IMR-90 (cell line): ENCODE data around the gene GTPBP4. TPM values are rescaled to one million over a fixed set of nuclear protein-coding genes. Genes with fewer than 3 reads are reported as not detected.

Experiments used
- ATAC-seq: fragments of 200-7000 bp; cut with Tn5 transposase; 2 replicates; pipeline ENCODE4 v1.9.1; 2020; ENCODE audit warnings: low read depth, mild to moderate bottlenecking, moderate library complexity
- BruUV-seq: library from RNA; stranded (reverse); fragments of 400-500 nt; replicated peaks from 2 replicates; lab custom pipeline; 2021; lab: Mats Ljungman, UMichigan
- CTCF ChIA-PET: fragments of 300-600 bp; formaldehyde crosslinking; extraction: SDS; loops from one replicate; lab custom pipeline; 2021; ENCODE audit warnings: antibody characterized with exemption; lab: Yijun Ruan, JAX
- POLR2A ChIA-PET: fragments of 300-600 bp; sonication (Branson Sonifier 250); formaldehyde crosslinking; loops from one replicate; lab custom pipeline; 2022; ENCODE audit warnings: antibody characterized with exemption; ENCODE audit not compliant: unreplicated experiment; lab: Charles Lee
- DNase-seq: peaks from one replicate; pipeline ENCODE4 v3.0.0; 2013
- H2AFZ ChIP-seq: replicated peaks from 2 replicates; pipeline ENCODE3; 2013; ENCODE audit warnings: low read length, mild to moderate bottlenecking; ENCODE audit not compliant: poor library complexity
- H2AK5ac ChIP-seq: 2 replicates; pipeline ENCODE4 v1.6.1; 2013; ENCODE audit warnings: low read depth, low read length, inconsistent platforms
- H2AK9ac ChIP-seq: replicated peaks from 2 replicates; pipeline ENCODE3; 2013; ENCODE audit warnings: mild to moderate bottlenecking, low read depth, low read length, moderate library complexity; ENCODE audit not compliant: poor library complexity
- H2BK120ac ChIP-seq: 2 replicates; pipeline ENCODE4 v1.6.1; 2013; ENCODE audit warnings: low read depth, low read length, inconsistent platforms
- H2BK15ac ChIP-seq: 3 replicates; pipeline ENCODE4 v1.6.1; 2013; ENCODE audit warnings: low read depth, low read length, inconsistent platforms
- H2BK20ac ChIP-seq: 2 replicates; pipeline ENCODE4 v1.6.1; 2013; ENCODE audit warnings: low read depth, mild to moderate bottlenecking, inconsistent platforms, low read length, moderate library complexity
- H2BK5ac ChIP-seq: 2 replicates; pipeline ENCODE4 v1.6.1; 2013; ENCODE audit warnings: mild to moderate bottlenecking, low read depth, low read length, inconsistent platforms; ENCODE audit not compliant: poor library complexity, severe bottlenecking
- H3K14ac ChIP-seq: replicated peaks from 2 replicates; pipeline ENCODE4 v1.6.1; 2013; ENCODE audit warnings: low read depth, low read length, inconsistent platforms
- H3K18ac ChIP-seq: 2 replicates; pipeline ENCODE4 v1.6.1; 2013; ENCODE audit warnings: low read depth, low read length, control low read depth
- H3K23ac ChIP-seq: 2 replicates; pipeline ENCODE4 v1.6.1; 2013; ENCODE audit warnings: low read depth, low read length, inconsistent platforms
- H3K27ac ChIP-seq: 2 replicates; pipeline ENCODE4 v1.5.1; 2013; ENCODE audit warnings: mild to moderate bottlenecking, control low read depth, low read length; ENCODE audit not compliant: insufficient read depth
- H3K27me3 ChIP-seq: 2 replicates; pipeline ENCODE4 v1.6.1; 2013; ENCODE audit warnings: low read length; ENCODE audit not compliant: control insufficient read depth, insufficient read depth
- H3K36me3 ChIP-seq: 2 replicates; pipeline ENCODE4 v1.6.1; 2013; ENCODE audit warnings: low read length, mixed read lengths; ENCODE audit not compliant: control insufficient read depth, insufficient read depth
- H3K4ac ChIP-seq: 2 replicates; pipeline ENCODE4 v1.6.1; 2013; ENCODE audit warnings: low read depth, low read length, inconsistent platforms
- H3K4me1 ChIP-seq: 2 replicates; pipeline ENCODE4 v1.6.1; 2013; ENCODE audit warnings: low read length, mixed read lengths; ENCODE audit not compliant: control insufficient read depth, insufficient read depth
- H3K4me2 ChIP-seq: 2 replicates; pipeline ENCODE4 v1.6.1; 2013; ENCODE audit warnings: low read depth, mild to moderate bottlenecking, control low read depth, low read length, moderate library complexity
- H3K4me3 ChIP-seq: 2 replicates; pipeline ENCODE4 v1.5.1; 2013; ENCODE audit warnings: low read depth, mild to moderate bottlenecking, control low read depth, low read length, moderate library complexity; ENCODE audit not compliant: insufficient read depth
- H3K56ac ChIP-seq: 2 replicates; pipeline ENCODE4 v1.6.1; 2013; ENCODE audit warnings: low read length, inconsistent platforms; ENCODE audit not compliant: insufficient read depth; ENCODE audit errors: extremely low read depth
- H3K79me1 ChIP-seq, 2 experiments: 2 replicates each; pipeline ENCODE4 v1.6.1; 2013; ENCODE audit warnings: low read length in 2 of 2, inconsistent platforms in 1 of 2, low read depth in 1 of 2
- H3K9ac ChIP-seq: 2 replicates; pipeline ENCODE4 v1.6.1; 2013; ENCODE audit warnings: low read depth, low read length, control low read depth
- H3K9me1 ChIP-seq: 2 replicates; pipeline ENCODE4 v1.6.1; 2013; ENCODE audit warnings: low read length, inconsistent platforms; ENCODE audit not compliant: insufficient read depth
- H3K9me3 ChIP-seq: 2 replicates; pipeline ENCODE4 v1.6.1; 2013; ENCODE audit warnings: low read length; ENCODE audit not compliant: control insufficient read depth, insufficient read depth
- H4K20me1 ChIP-seq: 2 replicates; pipeline ENCODE4 v1.6.1; 2013; ENCODE audit warnings: low read length, inconsistent platforms; ENCODE audit not compliant: insufficient read depth
- H4K5ac ChIP-seq: 2 replicates; pipeline ENCODE4 v1.6.1; 2013; ENCODE audit warnings: mild to moderate bottlenecking, low read depth, low read length, control low read depth
- H4K8ac ChIP-seq, 2 experiments: 2 replicates each; pipeline ENCODE4 v1.6.1; 2013; ENCODE audit warnings: low read depth in 2 of 2, low read length in 2 of 2, control low read depth in 1 of 2, inconsistent platforms in 1 of 2
- H4K91ac ChIP-seq: 2 replicates; pipeline ENCODE4 v1.6.1; 2013; ENCODE audit warnings: low read depth, low read length, inconsistent platforms; ENCODE audit not compliant: insufficient read depth
- BHLHE40 ChIP-seq: fragments of 150-350 bp; IDR thresholded peaks from 2 replicates; pipeline ENCODE4 v1.6.1; 2016; ENCODE audit warnings: mild to moderate bottlenecking, low read depth, low read length
- CEBPB ChIP-seq: IDR thresholded peaks from 2 replicates; pipeline ENCODE4 v1.6.1; 2012; ENCODE audit warnings: low read depth, low read length, improper control_type of control experiment
- CHD1 ChIP-seq: IDR thresholded peaks from 2 replicates; pipeline ENCODE4 v1.6.1; 2012; ENCODE audit warnings: low read depth, low read length, improper control_type of control experiment
- ELK1 ChIP-seq: fragments of 150-350 bp; IDR thresholded peaks from 2 replicates; pipeline ENCODE4 v1.6.1; 2016; ENCODE audit warnings: low read depth, mild to moderate bottlenecking, low read length, moderate library complexity, borderline replicate concordance
- FOS ChIP-seq: fragments of 150-350 bp; IDR thresholded peaks from 2 replicates; pipeline ENCODE4 v1.6.1; 2016; ENCODE audit warnings: low read depth, low read length
- MAFK ChIP-seq: IDR thresholded peaks from 2 replicates; pipeline ENCODE4 v1.6.1; 2012; ENCODE audit warnings: low read depth, low read length, improper control_type of control experiment
- MAZ ChIP-seq: IDR thresholded peaks from 2 replicates; pipeline ENCODE4 v1.6.1; 2012; ENCODE audit warnings: low read depth, mild to moderate bottlenecking, low read length, improper control_type of control experiment, moderate library complexity, borderline replicate concordance
- MXI1 ChIP-seq: IDR thresholded peaks from 2 replicates; pipeline ENCODE4 v1.6.1; 2012; ENCODE audit warnings: low read depth, mild to moderate bottlenecking, low read length, moderate library complexity, borderline replicate concordance
- NFE2L2 ChIP-seq: fragments of 150-350 bp; IDR thresholded peaks from 2 replicates; pipeline ENCODE4 v1.6.1; 2016; ENCODE audit warnings: low read depth, mild to moderate bottlenecking, low read length
- POLR2A ChIP-seq: IDR thresholded peaks from 2 replicates; pipeline ENCODE4 v1.6.1; 2012; ENCODE audit warnings: mild to moderate bottlenecking, low read depth, low read length
- RAD21 ChIP-seq: IDR thresholded peaks from 2 replicates; pipeline ENCODE4 v1.6.1; 2012; ENCODE audit warnings: low read length, improper control_type of control experiment
- RCOR1 ChIP-seq: IDR thresholded peaks from 2 replicates; pipeline ENCODE4 v1.6.1; 2012; ENCODE audit warnings: mild to moderate bottlenecking, low read length, improper control_type of control experiment; ENCODE audit not compliant: insufficient replicate concordance
- RFX5 ChIP-seq: IDR thresholded peaks from 2 replicates; pipeline ENCODE4 v1.8.0; 2012; ENCODE audit warnings: low read depth, mild to moderate bottlenecking, low read length, moderate library complexity
- SMC3 ChIP-seq: fragments of 150-350 bp; IDR thresholded peaks from 2 replicates; pipeline ENCODE4 v1.6.1; 2016; ENCODE audit warnings: low read depth, mild to moderate bottlenecking, antibody characterized with exemption, low read length, moderate library complexity
- USF2 ChIP-seq: fragments of 150-350 bp; IDR thresholded peaks from 2 replicates; pipeline ENCODE4 v1.6.1; 2017; ENCODE audit warnings: mild to moderate bottlenecking, antibody characterized with exemption, low read length, low read depth
- WGBS, 2 experiments: methylation state at CpG; one replicate each; pipeline versions ENCODE4 v1.1.5 to v1.1.7; 2013; ENCODE audit warnings: missing lambda C conversion rate in 2 of 2; ENCODE audit not compliant: insufficient read length in 1 of 2; ENCODE audit errors: extremely low coverage in 2 of 2; 5-methylcytosine and 5-hydroxymethylcytosine counted together
- dilution Hi-C: fragments of 300-500 bp; cut with HindIII; formaldehyde crosslinking; loops from one replicate; pipeline ENCODE4 v1.14.3; 2018; ENCODE audit warnings: low sequenced_read_pairs; ENCODE audit not compliant: unreplicated experiment
- in situ Hi-C: fragments of 300-500 bp; cut with MboI; formaldehyde crosslinking; loops from 3 replicates; pipeline ENCODE4 v1.14.3; 2019; ENCODE audit warnings: low sequenced_read_pairs, inconsistent platforms, mixed read lengths
- intact Hi-C: fragments of 100-400 bp; cut with micrococcal nuclease; formaldehyde crosslinking; loops from 2 replicates; pipeline ENCODE4 v1.10.0; 2022
- polyA plus RNA-seq, 3 experiments: library from polyadenylated mRNA; depleted of rRNA; stranded (reverse); fragments of >200 nt; gene quantifications; 2 replicates each; pipeline ENCODE4 v1.2.3, GENCODE V29; 2012; ENCODE audit warnings: low replicate concordance in 1 of 3
- total RNA-seq: library from RNA; depleted of rRNA; stranded (reverse); fragments of >200 nt; gene quantifications from 2 replicates; pipeline ENCODE4 v1.2.3, GENCODE V29; 2012

The GTPBP4 gene
- total and polyA plus RNA-seq, 2 of the 4 experiments (the other 2 are of a cell fraction) = 46.2 to 48.6 TPM

- no peak overlapping the region for H3K18ac ChIP-seq
- no peaks in the 10 kb centered on the region for H3K36me3 ChIP-seq
- H2BK15ac ChIP-seq = no peak overlapping the region
- peaks cover 3% of the 10 kb centered on the region; the same call in 1 of the 2 replicates for H3K9me1 ChIP-seq
- H3K56ac ChIP-seq = no peak overlapping the region
- CTCF ChIA-PET = no interaction called here
- H2BK5ac ChIP-seq = no peak overlapping the region
- ATAC-seq (peak; percentile 24; the same call in 1 of the 2 replicates), DNase-seq (peak; percentile 25)
- H3K4me3 ChIP-seq = no peak overlapping the region
- H3K4me2 ChIP-seq = no peak overlapping the region
- H2AFZ ChIP-seq = peak overlapping the region; percentile 81
- no peaks in the 10 kb centered on the region for H3K9me3 ChIP-seq
- no peaks in the 10 kb centered on the region for H3K4me1 ChIP-seq
- dilution Hi-C loops (no loop called here), intact Hi-C loops (no loop called here), in situ Hi-C loops (no loop called here)
- H3K79me1 ChIP-seq = no peaks in the 10 kb centered on the region
- H4K8ac ChIP-seq = no peak overlapping the region
- peaks cover 6% of the 10 kb centered on the region; the same call in 1 of the 2 replicates for H3K27me3 ChIP-seq
- no peak overlapping the region for H2AK5ac ChIP-seq
- H3K23ac ChIP-seq = no peak overlapping the region
- H4K20me1 ChIP-seq = no peaks in the 10 kb centered on the region
- no peak overlapping the region for H2BK20ac ChIP-seq
- 79% methylated on average over 7 of the region's 14 CpGs; no CpG with 5 or more reads in 1 of the 2 experiments for WGBS, 2 experiments
- H3K27ac ChIP-seq = no peak overlapping the region
- H4K5ac ChIP-seq = no peak overlapping the region
- H3K4ac ChIP-seq = no peak overlapping the region
- BruUV-seq = no TSS peak
- no peak overlapping the region for H3K14ac ChIP-seq
- no peak overlapping the region for H3K9ac ChIP-seq
- no peak overlapping the region for H2AK9ac ChIP-seq
- no peak overlapping the region for H2BK120ac ChIP-seq
- POLR2A ChIA-PET = no interaction called here
- no peak overlapping the region for H4K91ac ChIP-seq
- TF ChIP-seq NFE2L2 (no peak), ELK1 (no peak), FOS (no peak), CEBPB (no peak), BHLHE40 (no peak), RFX5 (no peak), MAFK (no peak), RCOR1 (no peak), MXI1 (no peak), MAZ (no peak), CHD1 (no peak), POLR2A (no peak), RAD21 (no peak), USF2 (no peak), SMC3 (no peak)
Measured at GRCh38 chr10:944034-944831, 44.0 kb upstream of the GTPBP4 start.
